HG03442 (cell line): Measurements from ENCODE around the gene PYGO2.

Experiments used
- ATAC-seq: cut with Tn5 transposase; IDR thresholded peaks from one replicate; pipeline ENCODE4 v1.9.1; 2021; ENCODE audit warnings: mild to moderate bottlenecking, moderate library complexity; ENCODE audit not compliant: unreplicated experiment

The PYGO2 gene

GRCh38 chr1:154961207-154962155 lies at the start of gene PYGO2:
Gene PYGO2, minus strand, starts transcription at chr1:154961782. Its CDS starts 206 bp downstream, at chr1:154961576.
- ATAC-seq: peak; percentile 70

GRCh38 chr1:155011004-155011416 lies 49.4 kb upstream of the PYGO2 start:
- no peak for ATAC-seq

GRCh38 chr1:155010211-155010918 lies 48.8 kb upstream of the PYGO2 start:
- ATAC-seq: no peak

GRCh38 chr1:155009742-155010141 lies 48.2 kb upstream of the PYGO2 start:
- no peak for ATAC-seq

GRCh38 chr1:155009221-155009711 lies 47.7 kb upstream of the PYGO2 start:
- no peak for ATAC-seq

GRCh38 chr1:155008015-155008941 lies 46.7 kb upstream of the PYGO2 start:
- no peak for ATAC-seq

- ATAC-seq: no peak
Observed at GRCh38 chr1:155007251-155007828, 45.8 kb upstream of the PYGO2 start.

- ATAC-seq: no peak
Observed at GRCh38 chr1:155006601-155007101, 45.1 kb upstream of the PYGO2 start.

GRCh38 chr1:155005076-155006011 lies 43.8 kb upstream of the PYGO2 start:
- ATAC-seq: no peak

GRCh38 chr1:155004352-155005075 lies 42.9 kb upstream of the PYGO2 start:
- no peak for ATAC-seq

GRCh38 chr1:155003766-155004351 lies 42.3 kb upstream of the PYGO2 start:
- ATAC-seq: no peak

GRCh38 chr1:155003227-155003765 lies 41.7 kb upstream of the PYGO2 start:
- no peak for ATAC-seq

- ATAC-seq: no peak
Observed at GRCh38 chr1:155002464-155003226, 41.1 kb upstream of the PYGO2 start, which contains the start of gene ZBTB7B. Gene ZBTB7B, plus strand, starts transcription at chr1:155002802. Its CDS starts 11,859 bp downstream, at chr1:155014661.

GRCh38 chr1:155001675-155002463 lies 40.3 kb upstream of the PYGO2 start:
- ATAC-seq: peak; percentile 46

- ATAC-seq: no peak
Observed at GRCh38 chr1:155001425-155001674, 39.8 kb upstream of the PYGO2 start.

GRCh38 chr1:155000726-155001424 lies 39.3 kb upstream of the PYGO2 start:
- peak; percentile 35 for ATAC-seq
